ENCODE data around the gene KPNA1.
"Not testable (repeated sequence)": the region's sequence is repeated elsewhere in the genome, so short reads cannot be mapped to it uniquely, and the experiment has no call there.

KPNA1 gene

GRCh38 chr3:122468896-122469533 lies 45.7 kb downstream of the KPNA1 start:
- no peak for DNase-seq

GRCh38 chr3:122466701-122467240 lies 48.0 kb downstream of the KPNA1 start:
- no peak for DNase-seq

- DNase-seq = no peak
Observed at GRCh38 chr3:122464659-122465058, 50.1 kb downstream of the KPNA1 start.

GRCh38 chr3:122462406-122462805 lies 52.3 kb downstream of the KPNA1 start:
- no peak for DNase-seq

GRCh38 chr3:122461806-122462205 lies 52.9 kb downstream of the KPNA1 start:
- DNase-seq = no peak

- no peak for DNase-seq
Observed at GRCh38 chr3:122458992-122459391, 55.7 kb downstream of the KPNA1 start.

- no peak for DNase-seq
Observed at GRCh38 chr3:122457706-122458105, 57.0 kb downstream of the KPNA1 start.

- no peak for DNase-seq
Observed at GRCh38 chr3:122456074-122456473, 58.7 kb downstream of the KPNA1 start.

- DNase-seq = no peak
Observed at GRCh38 chr3:122451371-122451770, 63.4 kb downstream of the KPNA1 start.

GRCh38 chr3:122448218-122448617 lies 66.5 kb downstream of the KPNA1 start:
- DNase-seq = not testable (repeated sequence)

GRCh38 chr3:122444491-122444887 lies 70.2 kb downstream of the KPNA1 start:
- not testable (repeated sequence) for DNase-seq

GRCh38 chr3:122443762-122444490 lies 70.8 kb downstream of the KPNA1 start:
- not testable (repeated sequence) for DNase-seq

GRCh38 chr3:122443090-122443489 lies 71.6 kb downstream of the KPNA1 start:
- DNase-seq = no peak

- DNase-seq = no peak
Observed at GRCh38 chr3:122435950-122436349, 78.8 kb downstream of the KPNA1 start.

- no peak for DNase-seq
Observed at GRCh38 chr3:122430371-122430770, 84.4 kb downstream of the KPNA1 start.

GRCh38 chr3:122427857-122428471 lies 86.8 kb downstream of the KPNA1 start:
- DNase-seq = no peak

- DNase-seq = no peak
Observed at GRCh38 chr3:122421836-122422235, 92.9 kb downstream of the KPNA1 start.

GRCh38 chr3:122421101-122421500 lies 93.6 kb downstream of the KPNA1 start:
- DNase-seq = no peak

GRCh38 chr3:122416966-122417365 lies 97.8 kb downstream of the KPNA1 start:
- no peak for DNase-seq

- DNase-seq = peak; percentile 97
Observed at GRCh38 chr3:122415762-122416654, 98.7 kb downstream of the KPNA1 start, which contains the start of gene WDR5B. Gene WDR5B (minus strand): TSS chr3:122416062. CDS start chr3:122415528, 534 bp downstream.

GRCh38 chr3:122415104-122415744 lies 99.5 kb downstream of the KPNA1 start:
- peak; percentile 69 for DNase-seq

GRCh38 chr3:122414391-122414790 lies 100.3 kb downstream of the KPNA1 start:
- no peak for DNase-seq

Measured in CD4-positive, alpha-beta T cell treated with Interleukin-15 for 1 hour (primary cell).